SKM-1 treated with dmso at 0.1 percent for 144 hours (cell line): ENCODE data around the gene EDC4.
"Not testable (repeated sequence)": the region's sequence is repeated elsewhere in the genome, so short reads cannot be mapped to it uniquely, and the experiment has no call there.

ENCODE experiments used
- DNase-seq: peaks from one replicate; lab custom pipeline; 2025; ENCODE audit not compliant: unreplicated experiment; lab: John Stamatoyannopoulos, UW

The EDC4 gene

GRCh38 chr16:67909056-67909742 lies 36.3 kb downstream of the EDC4 start:
- no peak for DNase-seq

GRCh38 chr16:67910158-67910557 lies 37.3 kb downstream of the EDC4 start:
- no peak for DNase-seq

DNA sequence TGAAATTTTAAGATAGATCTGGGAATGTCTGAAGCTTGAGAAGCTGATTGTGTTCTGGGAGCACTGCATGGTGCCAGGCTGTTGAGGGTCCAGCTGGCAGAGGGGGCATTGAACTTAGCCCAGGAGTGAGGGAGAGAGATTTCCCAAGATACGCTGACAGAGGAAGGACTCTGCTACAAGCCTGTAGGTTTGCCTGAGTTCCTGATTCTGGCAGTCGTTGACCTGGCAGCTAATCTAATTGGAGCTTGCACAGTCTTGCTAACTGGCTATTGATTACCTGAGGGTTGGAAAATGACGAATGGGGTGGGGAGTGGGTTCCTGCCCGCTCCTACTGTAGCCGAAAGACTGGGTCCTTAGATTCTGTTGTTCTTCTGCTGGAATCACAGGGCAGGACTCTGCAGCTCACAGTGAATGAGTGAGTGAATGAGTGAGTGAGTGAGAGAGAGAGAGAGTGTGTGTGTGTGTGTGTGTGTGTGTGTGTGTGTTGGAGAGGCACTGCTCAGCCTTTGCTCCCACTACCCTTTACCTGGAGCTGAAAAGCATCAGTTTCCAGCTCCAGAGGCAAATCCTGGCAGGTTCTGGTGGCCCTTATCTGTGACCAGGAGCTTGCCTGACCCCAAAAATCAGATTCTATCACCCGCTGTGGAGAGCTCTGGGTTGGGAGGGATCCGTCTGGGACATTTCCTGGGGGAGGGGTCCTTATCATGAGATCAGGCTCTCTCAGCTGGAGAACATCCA lies 42.1 kb downstream of the EDC4 start:
- DNase-seq, result no peak

GRCh38 chr16:67915496-67915769 lies 42.6 kb downstream of the EDC4 start:
- DNase-seq, result not testable (repeated sequence)

DNA sequence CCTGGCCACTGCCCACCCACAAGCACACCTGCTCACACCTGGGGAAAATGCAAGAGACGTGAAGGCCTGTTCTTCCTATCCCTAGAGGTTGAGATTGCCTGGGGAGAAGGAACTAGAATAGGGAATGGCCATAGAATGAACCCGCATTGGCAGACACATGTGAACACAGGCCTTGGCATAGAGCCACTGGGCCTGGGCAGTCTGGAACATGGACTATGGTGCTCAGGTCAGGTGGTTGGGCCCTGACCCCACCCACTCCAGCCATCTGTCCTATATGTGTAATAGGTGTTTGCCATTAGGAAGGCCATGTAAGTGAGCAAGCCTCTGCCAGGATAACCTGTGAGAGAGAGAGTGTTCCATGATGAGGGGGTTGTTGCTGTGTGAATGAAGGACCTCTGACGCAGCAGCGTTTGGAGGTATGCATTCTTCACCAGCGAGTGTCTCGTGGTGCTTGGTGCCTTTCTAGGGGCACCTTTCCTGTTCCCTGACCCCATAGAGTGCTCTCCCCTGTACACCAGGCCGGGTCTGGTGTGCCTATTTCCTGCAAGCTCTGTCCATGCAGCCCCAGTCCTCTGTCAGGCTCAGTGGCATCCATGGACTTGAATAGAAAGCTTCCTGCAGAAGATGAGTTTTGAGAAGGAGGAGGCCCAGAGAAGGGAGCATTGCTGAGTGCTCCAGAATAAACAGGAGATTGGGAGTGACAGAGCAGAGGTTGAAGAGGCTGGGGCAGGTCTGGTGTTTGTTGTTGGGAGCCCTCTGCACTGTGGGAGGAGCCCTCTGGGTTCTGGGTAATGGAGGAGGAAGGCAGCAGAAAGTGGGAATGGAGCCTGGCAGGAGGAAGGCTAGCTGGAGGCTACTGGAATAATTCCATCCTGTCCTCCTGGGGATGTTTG lies 43.2 kb downstream of the EDC4 start:
- DNase-seq, result no peak

DNA sequence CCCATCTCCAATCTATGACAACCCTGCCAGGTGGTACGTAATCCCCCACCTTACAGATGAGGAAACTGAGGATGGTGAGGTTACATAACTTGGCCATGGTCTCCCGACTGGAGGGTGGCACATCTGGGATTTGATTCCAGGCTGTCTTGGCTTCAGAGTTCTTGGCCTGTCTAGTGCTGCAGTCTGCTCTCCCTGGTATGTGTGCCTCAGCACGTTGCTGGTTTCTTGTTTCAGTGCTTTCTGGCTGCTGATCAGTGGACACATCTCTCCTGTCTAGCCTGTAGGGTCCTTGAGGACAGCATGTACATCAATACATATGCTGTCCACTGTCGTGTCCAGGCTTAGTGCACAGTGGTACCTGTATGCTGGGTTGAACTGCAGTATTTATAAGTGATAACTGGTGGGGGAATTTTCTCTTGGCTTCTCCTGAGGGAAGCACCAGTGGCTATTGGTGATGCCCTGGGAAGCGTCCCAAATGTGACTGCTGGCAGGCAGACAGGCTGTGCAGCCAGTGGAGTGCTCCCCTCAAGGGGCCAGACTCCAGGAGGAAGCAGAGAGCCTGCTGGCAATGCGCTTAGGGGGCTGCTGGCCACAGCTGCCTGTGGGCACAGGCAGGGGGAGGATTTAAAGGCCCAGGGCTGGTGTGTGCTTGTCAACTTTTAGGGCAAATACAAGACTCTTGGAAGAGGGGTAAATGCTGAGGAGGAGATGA lies 44.4 kb downstream of the EDC4 start:
- no peak for DNase-seq

DNA sequence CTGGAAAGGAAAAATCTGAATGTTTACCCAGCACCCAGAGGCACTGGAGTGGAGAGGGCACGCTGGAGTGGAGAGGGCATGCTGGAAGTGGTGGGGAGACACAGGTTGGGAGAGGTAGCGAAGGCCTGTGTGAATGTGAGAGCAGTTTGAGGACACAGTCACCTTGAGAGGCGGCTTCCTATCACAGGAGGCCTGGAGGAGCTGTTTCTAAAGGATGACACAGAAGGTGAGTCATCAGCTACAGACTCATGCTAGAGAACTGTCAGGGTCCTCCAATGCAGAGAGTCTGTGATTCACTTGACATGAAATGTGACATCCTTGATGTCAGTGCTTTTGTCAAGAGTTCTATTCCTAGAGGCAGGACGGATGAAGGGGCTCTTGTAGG lies 45.0 kb downstream of the EDC4 start:
- DNase-seq, result no peak

- no peak for DNase-seq
Observed at GRCh38 chr16:67919622-67920221, 46.9 kb downstream of the EDC4 start.

DNA sequence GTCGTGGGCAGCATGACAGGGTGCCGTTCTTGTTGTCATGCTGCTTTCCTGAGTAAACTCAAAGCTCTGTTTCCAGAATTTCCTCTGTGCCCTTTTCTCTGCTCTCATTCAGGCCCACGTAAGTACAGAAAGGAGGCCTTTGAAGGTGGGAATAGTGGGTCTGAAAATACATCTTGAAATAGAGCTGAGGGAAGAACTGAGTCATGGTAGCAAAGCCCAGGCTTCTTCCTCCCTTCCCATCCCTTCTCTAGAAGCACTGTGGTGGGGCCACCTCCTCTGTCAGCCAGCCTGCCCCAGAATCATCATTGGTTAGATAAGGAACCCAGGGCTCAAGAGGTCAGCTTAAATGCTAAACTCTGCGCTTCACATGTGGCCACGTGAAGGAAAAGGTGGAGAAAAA lies 49.4 kb downstream of the EDC4 start:
- no peak for DNase-seq

DNA sequence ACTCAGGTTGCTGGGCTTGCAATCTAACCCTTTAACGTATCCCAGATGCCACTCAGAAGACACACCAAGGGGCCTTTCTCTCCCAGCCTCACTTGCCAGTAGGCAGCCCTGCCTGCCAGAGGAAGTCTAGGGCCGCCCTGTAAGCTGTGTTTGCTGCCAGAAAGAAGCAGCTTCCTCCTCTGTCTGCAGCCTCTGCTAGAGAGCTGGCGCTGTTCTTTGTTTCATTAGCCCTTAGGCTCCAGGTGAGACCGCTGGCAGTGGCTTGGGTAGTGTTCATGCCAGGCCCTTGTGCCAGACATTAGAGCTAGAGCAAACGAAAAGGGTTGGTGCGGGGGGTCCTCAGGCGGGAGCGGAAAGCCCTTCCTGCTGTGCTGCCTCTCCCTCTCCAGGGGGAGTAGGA lies 49.9 kb downstream of the EDC4 start:
- DNase-seq, result no peak

GRCh38 chr16:67923414-67924116 lies 50.7 kb downstream of the EDC4 start:
- no peak for DNase-seq

GRCh38 chr16:67924140-67924906 lies 51.5 kb downstream of the EDC4 start:
- no peak for DNase-seq

- no peak for DNase-seq
Observed at GRCh38 chr16:67926181-67926750, 53.4 kb downstream of the EDC4 start.

- no peak for DNase-seq
Observed at GRCh38 chr16:67927131-67927941, 54.5 kb downstream of the EDC4 start.

- no peak for DNase-seq
Observed at GRCh38 chr16:67928147-67928546, 55.3 kb downstream of the EDC4 start.

GRCh38 chr16:67928561-67929364 lies 55.9 kb downstream of the EDC4 start:
- peak; percentile 25 for DNase-seq

- DNase-seq, result no peak
Observed at GRCh38 chr16:67930191-67930590, 57.3 kb downstream of the EDC4 start.
